ENCODE measurements around the gene DEFB131A.
"Not testable (repeated sequence)": the region's sequence is repeated elsewhere in the genome, so short reads cannot be mapped to it uniquely, and the experiment has no call there.

DEFB131A gene

GRCh38 chr4:9444114-9444513, at the start of gene DEFB131A:
Gene DEFB131A, plus strand, starts transcription at chr4:9444414. Its CDS starts 120 bp downstream, at chr4:9444534.
- not testable (repeated sequence) for DNase-seq

GRCh38 chr4:9405774-9406173, 38.4 kb upstream of the DEFB131A start:
- not testable (repeated sequence) for DNase-seq

- not testable (repeated sequence) for DNase-seq
Observed at GRCh38 chr4:9406491-9406890, 37.7 kb upstream of the DEFB131A start.

GRCh38 chr4:9409793-9410192, 34.4 kb upstream of the DEFB131A start:
- DNase-seq = no peak

GRCh38 chr4:9421884-9422455, 22.2 kb upstream of the DEFB131A start:
- DNase-seq = not testable (repeated sequence)

GRCh38 chr4:9425916-9426315, 18.3 kb upstream of the DEFB131A start:
- DNase-seq = not testable (repeated sequence)

GRCh38 chr4:9430061-9430460, 14.2 kb upstream of the DEFB131A start:
- not testable (repeated sequence) for DNase-seq

GRCh38 chr4:9433320-9433719, 10.9 kb upstream of the DEFB131A start:
- not testable (repeated sequence) for DNase-seq

- DNase-seq = not testable (repeated sequence)
Observed at GRCh38 chr4:9436728-9437127, 7.5 kb upstream of the DEFB131A start.

- not testable (repeated sequence) for DNase-seq
Observed at GRCh38 chr4:9442355-9442754, 1.9 kb upstream of the DEFB131A start.

- not testable (repeated sequence) for DNase-seq
Observed at GRCh38 chr4:9444681-9445080, 467 bp downstream of the DEFB131A start.

- DNase-seq = not testable (repeated sequence)
Observed at GRCh38 chr4:9452251-9452650, 8.0 kb downstream of the DEFB131A start.

- DNase-seq = not testable (repeated sequence)
Observed at GRCh38 chr4:9454284-9454683, 10.1 kb downstream of the DEFB131A start.

- DNase-seq = not testable (repeated sequence)
Observed at GRCh38 chr4:9455046-9455445, 10.8 kb downstream of the DEFB131A start.

- DNase-seq = not testable (repeated sequence)
Observed at GRCh38 chr4:9479466-9479865, 35.3 kb downstream of the DEFB131A start.

GRCh38 chr4:9480066-9480465, 35.9 kb downstream of the DEFB131A start:
- DNase-seq = not testable (repeated sequence)

- DNase-seq = not testable (repeated sequence)
Observed at GRCh38 chr4:9482871-9483270, 38.7 kb downstream of the DEFB131A start.

GRCh38 chr4:9483682-9484081, 39.5 kb downstream of the DEFB131A start:
- not testable (repeated sequence) for DNase-seq

GRCh38 chr4:9486880-9487279, 42.7 kb downstream of the DEFB131A start:
- not testable (repeated sequence) for DNase-seq

- not testable (repeated sequence) for DNase-seq
Observed at GRCh38 chr4:9488796-9489195, 44.6 kb downstream of the DEFB131A start.

- not testable (repeated sequence) for DNase-seq
Observed at GRCh38 chr4:9490496-9490895, 46.3 kb downstream of the DEFB131A start.

- DNase-seq = not testable (repeated sequence)
Observed at GRCh38 chr4:9490986-9491385, 46.8 kb downstream of the DEFB131A start.

- DNase-seq = not testable (repeated sequence)
Observed at GRCh38 chr4:9493589-9493988, 49.4 kb downstream of the DEFB131A start.

- not testable (repeated sequence) for DNase-seq
Observed at GRCh38 chr4:9494256-9495035, 50.2 kb downstream of the DEFB131A start.

All from activated CD4-positive, CD25-positive, alpha-beta regulatory T cell treated with anti-CD3 and anti-CD28 coated beads, Interleukin-2, amount 50 U/mL, for 72 hours (primary cell).